Large intestine (tissue), 3 donors: ENCODE measurements around the gene ZSCAN12. TPM values are rescaled to one million over a fixed set of nuclear protein-coding genes. Genes with fewer than 3 reads are reported as not detected.
A peak's percentile ranks its signal among the peaks of the same experiment; 100 is the strongest.
"Not testable (repeated sequence)": the region's sequence is repeated elsewhere in the genome, so short reads cannot be mapped to it uniquely, and the experiment has no call there.

Experiments
- DNase-seq, 2 donors: peaks; one replicate each; pipeline versions ENCODE4 v3.0.0 to v3.0.0-alpha.2; 2013
- H3K27ac ChIP-seq: one replicate; pipeline ENCODE4 v1.5.1; 2013; ENCODE audit warnings: low read length
- H3K27me3 ChIP-seq: 2 replicates; pipeline ENCODE4 v1.6.1; 2013; ENCODE audit warnings: low read length; ENCODE audit not compliant: control insufficient read depth, insufficient read depth
- H3K36me3 ChIP-seq: 2 replicates; pipeline ENCODE4 v1.6.1; 2013; ENCODE audit warnings: low read length; ENCODE audit not compliant: control insufficient read depth, insufficient read depth
- H3K4me1 ChIP-seq: one replicate; pipeline ENCODE4 v1.6.1; 2013; ENCODE audit warnings: low read length; ENCODE audit not compliant: control insufficient read depth, insufficient read depth
- H3K4me3 ChIP-seq: one replicate; pipeline ENCODE4 v1.5.1; 2013; ENCODE audit warnings: low read length
- H3K9me3 ChIP-seq: one replicate; pipeline ENCODE4 v1.6.1; 2013; ENCODE audit warnings: mild to moderate bottlenecking, low read depth, low read length, moderate library complexity; ENCODE audit not compliant: control insufficient read depth
- WGBS: methylation state at CpG from one replicate; pipeline ENCODE4 v1.1.5; 2013; ENCODE audit warnings: low lambda C conversion rate; ENCODE audit not compliant: insufficient coverage; 5-methylcytosine and 5-hydroxymethylcytosine counted together
- polyA plus RNA-seq: library from polyadenylated mRNA; unstranded; fragments of 120-200 nt; gene quantifications from one replicate; pipeline ENCODE4 v1.2.1, GENCODE V29; 2013

Gene ZSCAN12
- polyA plus RNA-seq, 1 donor: 7.7 TPM

DNA sequence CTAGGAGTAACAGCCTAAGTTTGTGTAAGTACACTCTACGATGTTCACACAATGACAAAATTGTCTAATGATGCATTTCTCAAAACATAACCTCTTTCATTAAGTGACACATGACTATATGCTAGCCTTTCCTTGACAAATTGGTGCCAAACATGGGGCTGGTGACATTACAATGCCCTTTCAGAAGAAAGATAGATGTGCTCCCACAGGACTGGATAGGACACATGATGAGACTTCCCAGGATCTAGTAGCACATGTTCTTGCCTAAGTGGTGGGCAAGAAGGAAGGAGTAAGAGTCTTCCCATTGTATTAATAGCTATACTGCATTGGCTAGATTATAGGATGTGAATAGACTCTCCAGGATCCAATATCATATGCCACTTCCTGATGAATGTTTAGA lies 28.3 kb downstream of the ZSCAN12 start:
- H3K4me1 ChIP-seq: no peaks in the 10 kb centered on the region
- no peaks in the 10 kb centered on the region for H3K9me3 ChIP-seq
- DNase-seq: no peak
- peaks cover 2% of the 10 kb centered on the region for H3K36me3 ChIP-seq
- no peaks in the 10 kb centered on the region for H3K27me3 ChIP-seq
- H3K4me3 ChIP-seq: no peak overlapping the region
- H3K27ac ChIP-seq: no peak overlapping the region
- WGBS: 100% methylated on average over 1 of the region's 1 CpG

DNA sequence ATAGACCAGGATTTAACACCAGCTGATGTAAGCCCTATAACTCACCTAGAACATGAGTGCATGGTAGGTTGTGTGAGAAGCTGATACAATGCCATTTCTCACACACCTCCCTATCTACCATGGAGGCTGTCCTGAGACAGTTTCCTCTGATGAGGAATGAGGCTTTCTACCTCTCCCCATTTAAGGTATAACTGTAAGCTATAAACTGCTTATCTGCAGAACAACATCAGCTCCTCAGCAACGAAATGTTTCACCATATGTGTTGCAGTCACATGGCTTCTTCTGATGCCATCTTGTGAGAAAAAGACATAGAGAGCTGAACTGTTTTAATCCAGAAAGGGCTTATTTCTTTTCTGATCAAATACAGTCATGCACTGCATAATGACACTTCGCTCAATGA lies 29.1 kb downstream of the ZSCAN12 start:
- Histone ChIP-seq H3K9me3 (no peaks in the 10 kb centered on the region), H3K27ac (no peak overlapping the region), H3K27me3 (no peaks in the 10 kb centered on the region), H3K36me3 (peaks cover 11% of the 10 kb centered on the region), H3K4me3 (no peak overlapping the region), H3K4me1 (no peaks in the 10 kb centered on the region)
- WGBS: 71% methylated on average over 1 of the region's 2 CpGs
- no peak for DNase-seq

DNA sequence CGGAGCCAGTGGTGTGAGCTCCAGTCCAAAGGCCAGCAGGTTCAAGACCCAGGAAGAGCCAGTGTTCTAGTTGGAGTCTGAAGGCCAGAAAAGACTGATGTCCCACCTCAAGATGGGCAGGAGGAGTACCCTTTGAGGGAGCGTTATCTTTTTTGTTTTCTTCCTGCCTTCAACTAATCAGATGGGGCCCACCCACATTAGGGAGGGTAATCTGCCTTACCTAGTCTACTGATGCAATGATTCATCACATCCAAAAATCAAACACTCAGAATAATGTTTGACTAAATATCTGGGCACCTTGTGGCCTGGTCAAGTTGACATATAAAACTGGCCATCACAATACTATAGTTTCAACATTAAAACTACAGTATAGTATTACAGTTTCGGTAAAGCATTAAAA lies 30.1 kb downstream of the ZSCAN12 start:
- no CpG with 5 or more reads among the region's 3 CpGs for WGBS
- Histone ChIP-seq H3K9me3 (no peaks in the 10 kb centered on the region), H3K27ac (no peak overlapping the region), H3K4me1 (no peaks in the 10 kb centered on the region), H3K27me3 (no peaks in the 10 kb centered on the region), H3K4me3 (no peak overlapping the region), H3K36me3 (peaks cover 17% of the 10 kb centered on the region)
- no peak for DNase-seq

DNA sequence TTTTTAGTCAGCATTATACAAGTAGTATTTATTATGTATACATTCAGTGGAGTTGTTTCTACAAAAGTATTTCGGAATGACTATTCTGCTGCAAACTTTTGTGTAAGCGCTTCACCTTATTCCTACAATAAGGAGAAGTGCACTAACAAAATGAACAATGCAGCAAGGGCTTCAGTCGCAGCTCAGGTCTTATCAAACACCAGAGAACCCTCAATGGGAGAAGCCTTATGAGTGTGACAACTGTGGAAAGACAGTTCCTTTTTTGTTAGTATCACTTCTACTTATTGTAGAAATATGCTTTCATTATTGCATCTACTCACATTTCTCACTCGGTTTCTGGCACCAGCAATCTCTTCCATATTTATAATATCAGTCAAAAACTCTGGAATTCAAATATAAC lies 31.0 kb downstream of the ZSCAN12 start:
- H3K4me3 ChIP-seq: no peak overlapping the region

DNA sequence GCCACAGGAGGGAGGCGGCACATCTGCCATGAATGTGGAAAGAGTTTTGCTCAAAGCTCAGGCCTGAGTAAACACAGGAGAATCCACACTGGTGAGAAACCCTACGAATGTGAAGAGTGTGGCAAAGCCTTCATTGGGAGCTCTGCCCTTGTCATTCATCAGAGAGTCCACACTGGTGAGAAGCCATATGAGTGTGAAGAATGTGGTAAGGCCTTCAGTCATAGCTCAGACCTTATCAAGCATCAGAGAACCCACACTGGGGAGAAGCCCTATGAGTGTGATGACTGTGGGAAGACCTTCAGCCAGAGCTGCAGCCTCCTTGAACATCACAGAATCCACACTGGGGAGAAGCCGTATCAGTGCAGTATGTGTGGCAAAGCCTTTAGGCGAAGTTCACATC lies 34.0 kb downstream of the ZSCAN12 start:
- WGBS: no CpG with 5 or more reads among the region's 4 CpGs
- H3K27ac ChIP-seq, H3K27me3 ChIP-seq, H3K4me1 ChIP-seq, H3K9me3 ChIP-seq, DNase-seq, H3K4me3 ChIP-seq: not testable (repeated sequence)
- peaks cover 36% of the 10 kb centered on the region for H3K36me3 ChIP-seq

More for the DNA sequence above, 31.0 kb downstream of the ZSCAN12 start:
- Histone ChIP-seq H3K36me3 (peaks cover 27% of the 10 kb centered on the region), H3K4me1 (no peaks in the 10 kb centered on the region), H3K9me3 (no peaks in the 10 kb centered on the region), H3K27me3 (no peaks in the 10 kb centered on the region), H3K27ac (no peak overlapping the region)
- no peak for DNase-seq
- 100% methylated on average over 3 of the region's 4 CpGs for WGBS

DNA sequence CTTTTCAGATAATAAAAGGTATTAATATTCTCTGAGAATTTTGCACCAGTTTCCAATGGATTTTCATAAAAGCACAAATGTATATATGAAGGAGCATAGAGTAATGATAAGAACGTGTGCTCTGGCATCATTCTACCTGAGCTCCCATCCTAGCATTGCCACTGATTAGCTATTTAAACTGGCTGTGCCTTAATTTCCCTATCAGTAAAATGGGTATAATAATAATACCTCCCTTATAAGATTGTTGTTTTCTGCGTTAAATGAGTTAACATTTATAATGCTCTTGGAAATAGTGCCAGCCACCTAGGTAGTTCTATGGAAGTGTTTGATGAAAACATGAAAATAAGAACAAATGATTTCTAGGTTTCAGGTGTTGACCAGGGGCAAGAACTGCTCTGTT lies 38.6 kb downstream of the ZSCAN12 start:
- Histone ChIP-seq H3K9me3 (no peaks in the 10 kb centered on the region), H3K4me3 (no peak overlapping the region), H3K36me3 (peaks cover 34% of the 10 kb centered on the region), H3K4me1 (peaks cover 3% of the 10 kb centered on the region), H3K27ac (no peak overlapping the region), H3K27me3 (no peaks in the 10 kb centered on the region)
- DNase-seq: no peak
- WGBS: no CpG with 5 or more reads among the region's 2 CpGs

DNA sequence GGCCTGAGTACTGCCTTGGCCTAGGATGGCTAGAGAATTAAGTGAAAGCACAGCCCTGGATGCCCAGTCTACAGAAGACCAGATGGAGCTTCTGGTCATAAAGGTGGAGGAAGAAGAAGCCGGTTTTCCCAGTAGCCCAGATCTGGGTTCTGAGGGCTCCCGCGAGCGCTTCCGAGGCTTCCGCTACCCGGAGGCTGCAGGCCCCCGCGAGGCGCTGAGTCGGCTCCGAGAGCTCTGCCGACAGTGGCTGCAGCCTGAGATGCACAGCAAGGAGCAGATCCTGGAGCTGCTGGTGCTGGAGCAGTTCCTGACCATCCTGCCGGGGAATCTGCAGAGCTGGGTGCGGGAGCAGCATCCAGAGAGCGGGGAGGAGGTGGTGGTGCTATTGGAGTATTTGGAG lies 40.0 kb downstream of the ZSCAN12 start:
- WGBS: no CpG with 5 or more reads among the region's 16 CpGs
- not testable (repeated sequence) for H3K27me3 ChIP-seq, H3K4me1 ChIP-seq, H3K27ac ChIP-seq, DNase-seq, H3K4me3 ChIP-seq, H3K9me3 ChIP-seq
- peaks cover 24% of the 10 kb centered on the region for H3K36me3 ChIP-seq

DNA sequence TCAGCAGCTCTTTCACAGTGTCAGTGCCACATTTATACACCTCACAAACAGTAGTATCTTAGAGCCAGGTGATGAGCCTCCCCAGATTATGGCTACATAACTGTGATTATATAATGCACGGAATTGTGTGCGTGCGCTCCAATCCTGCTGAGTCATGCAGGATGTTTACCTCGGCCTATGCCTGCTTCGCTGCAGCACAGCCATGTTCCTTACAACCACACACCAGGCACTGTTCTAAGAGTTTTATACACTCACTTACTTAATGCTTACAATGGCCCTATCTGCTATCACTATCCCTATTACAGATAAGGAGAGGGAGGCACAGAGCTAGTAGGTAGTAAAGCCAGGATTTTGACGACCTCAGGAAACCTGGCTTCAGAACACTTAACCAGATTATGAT lies 42.5 kb downstream of the ZSCAN12 start:
- Histone ChIP-seq H3K4me1 (peaks cover 8% of the 10 kb centered on the region), H3K27ac (no peak overlapping the region), H3K4me3 (no peak overlapping the region), H3K27me3 (no peaks in the 10 kb centered on the region), H3K36me3 (peaks cover 6% of the 10 kb centered on the region), H3K9me3 (no peaks in the 10 kb centered on the region)
- DNase-seq: no peak
- no CpG with 5 or more reads among the region's 6 CpGs for WGBS

DNA sequence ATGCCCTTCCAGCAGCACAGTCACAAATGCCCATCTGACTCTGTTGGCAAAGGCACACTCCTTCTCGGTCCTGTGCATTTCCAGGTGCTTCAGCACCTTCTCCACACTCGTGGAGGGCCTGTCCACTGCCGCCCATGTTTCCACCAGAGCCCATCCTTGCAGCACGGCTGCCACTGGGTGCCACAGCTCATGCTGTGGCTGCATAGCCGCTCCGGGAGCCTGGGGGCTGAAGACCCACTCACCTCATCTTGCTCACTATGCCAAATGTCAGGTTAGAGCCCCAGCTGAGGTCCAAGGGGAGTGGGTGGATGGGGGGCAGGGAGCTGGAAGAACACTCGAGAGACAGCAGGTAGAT lies 42.9 kb downstream of the ZSCAN12 start:
- WGBS: no CpG with 5 or more reads among the region's 7 CpGs
- Histone ChIP-seq H3K9me3 (no peaks in the 10 kb centered on the region), H3K4me1 (peaks cover 8% of the 10 kb centered on the region), H3K36me3 (peaks cover 6% of the 10 kb centered on the region), H3K27me3 (no peaks in the 10 kb centered on the region), H3K27ac (peak overlapping the region; percentile 62), H3K4me3 (no peak overlapping the region)
- DNase-seq: no peak

DNA sequence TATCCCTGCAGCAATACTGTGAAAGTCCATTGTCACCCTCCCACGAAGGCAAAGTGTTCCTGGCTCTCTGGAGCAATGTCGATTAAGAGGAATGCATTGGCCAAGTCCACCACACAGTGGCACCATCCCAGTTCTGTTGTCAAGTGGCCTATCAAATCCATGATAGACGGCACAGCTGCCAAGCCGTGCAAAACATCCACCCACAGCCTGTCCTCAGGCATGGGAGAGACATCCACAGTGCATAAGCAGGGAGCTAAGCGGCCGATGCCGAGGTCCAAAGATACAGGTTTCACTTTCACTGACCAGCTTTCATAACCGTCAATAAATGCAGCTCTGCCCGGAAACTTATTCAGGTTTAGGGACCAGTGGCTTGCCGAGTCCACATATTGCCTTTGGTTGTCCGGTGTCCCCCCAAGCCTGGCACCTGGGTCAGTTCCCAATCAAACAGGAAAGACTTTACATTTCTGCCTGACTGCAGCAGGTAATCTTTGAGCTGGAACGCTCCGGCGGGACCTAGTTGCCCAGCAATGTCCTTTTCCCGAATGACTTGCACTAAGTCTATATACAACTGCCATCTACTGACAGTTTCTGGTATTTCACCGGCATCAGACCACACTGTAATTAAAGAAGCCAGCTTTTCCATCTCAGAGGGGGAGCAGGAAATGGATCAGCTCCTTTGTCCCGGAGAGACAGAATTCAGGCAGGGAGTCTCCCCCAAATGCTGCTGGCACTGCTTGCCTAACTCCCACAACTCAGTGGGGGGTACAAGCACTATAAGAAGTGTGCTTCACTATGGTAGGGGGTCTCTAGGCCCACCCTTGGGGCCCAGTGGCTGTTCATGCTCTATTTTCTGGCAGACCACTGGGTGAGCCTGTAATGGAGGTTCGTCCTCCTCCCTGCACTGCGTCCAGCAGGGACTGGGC lies 43.5 kb downstream of the ZSCAN12 start:
- Histone ChIP-seq H3K4me1 (peaks cover 8% of the 10 kb centered on the region), H3K4me3 (peak overlapping the region; percentile 66), H3K9me3 (no peaks in the 10 kb centered on the region), H3K36me3 (peaks cover 3% of the 10 kb centered on the region), H3K27me3 (no peaks in the 10 kb centered on the region), H3K27ac (peak overlapping the region; percentile 62)
- peak; percentile 85 to 92 for DNase-seq
- WGBS: no CpG with 5 or more reads among the region's 19 CpGs
